Muscle of back (tissue), 11 donors: ENCODE measurements around the gene NME9. TPM values are rescaled to one million over a fixed set of nuclear protein-coding genes. Genes with fewer than 3 reads are reported as not detected.

Experiments
- DNase-seq, 3 donors: peaks; one replicate each; pipeline versions ENCODE4 v3.0.0 to v3.0.0-alpha.2; 2013
- polyA plus RNA-seq, 10 donors: library from polyadenylated mRNA; unstranded; fragments of 120-200 nt; gene quantifications; one replicate each; pipeline ENCODE4 v1.2.1, GENCODE V29; 2013; ENCODE audit not compliant: insufficient read length in 10 of 10

NME9 gene
- polyA plus RNA-seq, 10 donors: 0.28 to 1.2 (median 0.67) TPM

DNA sequence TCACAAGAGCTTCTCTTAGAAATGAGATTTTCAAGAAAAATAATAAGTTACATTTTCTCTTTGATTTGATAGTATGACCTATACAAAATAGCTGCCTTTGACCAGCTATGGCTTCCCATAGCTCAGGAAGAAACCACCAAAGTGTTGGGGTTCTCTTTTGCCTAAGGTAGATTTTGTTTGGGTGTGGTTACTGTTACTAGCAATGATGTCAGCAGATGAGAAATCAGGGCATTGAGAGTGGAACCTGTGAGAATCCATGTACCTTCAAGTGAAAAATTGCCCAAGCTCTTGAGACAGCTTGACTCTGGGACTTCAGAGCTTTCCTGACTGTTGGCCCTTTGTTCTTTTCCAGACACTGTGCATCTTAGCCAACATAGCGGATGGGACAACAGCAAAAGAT, 45.6 kb downstream of the NME9 start:
- no peak for DNase-seq

DNA sequence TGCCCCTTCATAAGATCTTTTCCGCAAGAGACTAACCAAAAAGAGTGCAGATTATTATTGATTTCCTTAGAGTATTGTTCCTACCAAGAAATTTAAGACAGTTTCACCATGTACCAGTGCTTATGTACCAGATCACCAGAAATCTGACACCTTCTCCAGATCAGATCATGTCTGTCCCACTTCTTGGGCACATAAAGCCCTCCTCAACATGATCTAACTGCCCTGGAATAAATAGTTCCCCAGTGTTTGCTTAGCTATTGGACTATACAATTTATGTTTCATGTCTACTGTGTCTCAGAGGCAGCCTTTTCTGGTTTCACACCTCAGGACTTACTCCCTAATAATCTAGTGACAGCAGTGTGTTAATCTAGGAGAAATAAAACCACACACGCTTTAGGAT, 46.8 kb downstream of the NME9 start:
- DNase-seq: no peak

DNA sequence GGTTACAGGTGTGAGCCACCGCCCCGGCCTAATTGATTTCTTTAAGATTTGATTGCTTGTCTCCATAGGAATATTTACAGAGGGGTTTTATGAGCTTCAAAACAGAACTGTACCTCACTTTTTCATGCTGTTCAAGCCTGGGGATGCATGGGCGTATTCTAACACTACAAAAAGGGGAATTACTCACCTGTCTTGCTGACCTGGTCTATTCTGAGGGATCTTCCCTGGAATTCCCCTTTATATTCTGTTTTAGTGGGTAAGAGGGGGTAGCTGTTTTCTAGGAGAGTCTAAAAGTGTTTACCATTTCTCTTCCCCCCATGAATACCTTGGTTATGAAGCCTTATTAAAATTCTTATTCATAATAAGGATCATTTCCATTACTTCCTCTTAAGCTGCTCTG, 48.1 kb downstream of the NME9 start:
- DNase-seq: no peak

DNA sequence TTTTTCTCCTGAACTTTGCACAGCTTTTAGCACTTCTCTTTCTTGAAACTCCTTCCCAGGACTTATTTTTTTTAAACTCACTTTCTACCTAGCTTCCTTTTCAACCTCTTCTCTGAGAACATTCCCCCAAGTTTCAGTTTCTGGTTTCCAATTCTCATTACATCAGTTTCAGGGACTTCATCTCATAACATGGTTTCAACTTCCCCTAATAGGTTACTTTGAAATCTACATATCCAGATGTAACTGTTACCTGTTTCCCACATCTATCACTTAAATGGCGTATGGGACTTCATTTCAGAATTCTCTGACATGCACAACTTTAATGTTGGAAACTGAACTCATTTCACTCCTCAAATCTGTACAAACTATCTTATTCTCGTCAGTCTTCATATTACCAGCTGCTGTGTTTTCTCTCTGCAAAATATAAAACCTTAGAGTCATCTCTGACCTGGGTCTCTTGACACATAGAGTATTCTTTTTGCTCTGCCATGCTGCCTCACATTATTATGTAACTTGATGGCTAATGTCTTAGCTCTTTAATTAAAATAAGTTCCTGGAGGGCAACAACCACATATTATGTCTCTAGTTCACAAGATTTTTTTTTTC, 58.4 kb downstream of the NME9 start:
- no peak for DNase-seq

DNA sequence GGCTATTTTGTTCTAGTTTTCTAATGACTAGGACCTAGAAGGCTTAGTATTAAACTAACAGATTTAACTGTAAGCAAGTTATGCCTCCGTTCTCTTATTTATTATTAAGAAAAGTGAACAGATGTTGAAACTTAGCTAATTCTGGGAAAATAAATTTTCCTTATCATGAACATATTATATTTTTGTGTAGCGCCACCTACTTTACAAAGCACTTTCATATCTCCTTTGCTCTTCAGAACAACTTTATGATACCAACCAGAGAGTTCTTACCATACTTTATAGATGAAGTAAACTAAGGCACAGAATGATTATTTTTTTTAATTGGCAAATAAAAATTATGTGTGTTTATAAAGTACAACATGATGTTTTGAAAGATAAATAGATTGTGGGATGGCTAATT, 59.4 kb downstream of the NME9 start:
- DNase-seq: no peak

DNA sequence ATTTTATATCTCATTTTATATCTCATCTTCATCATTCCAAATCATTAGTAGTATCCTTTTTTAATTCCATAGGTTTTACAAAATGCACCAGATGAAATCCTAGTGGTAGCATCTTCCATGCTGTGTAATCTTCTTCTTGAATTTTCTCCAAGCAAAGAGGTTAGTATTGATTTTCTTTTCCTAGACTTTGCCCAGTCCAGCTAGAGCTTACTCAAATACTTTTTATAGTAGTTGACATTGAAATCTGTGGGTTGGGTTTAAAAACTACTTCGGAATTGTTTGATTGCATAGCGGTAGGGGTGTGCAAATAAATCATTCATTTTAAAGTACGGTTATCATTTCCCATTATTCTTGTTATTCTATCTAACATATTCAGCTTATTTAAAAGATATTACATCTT, 62.6 kb downstream of the NME9 start:
- no peak for DNase-seq

DNA sequence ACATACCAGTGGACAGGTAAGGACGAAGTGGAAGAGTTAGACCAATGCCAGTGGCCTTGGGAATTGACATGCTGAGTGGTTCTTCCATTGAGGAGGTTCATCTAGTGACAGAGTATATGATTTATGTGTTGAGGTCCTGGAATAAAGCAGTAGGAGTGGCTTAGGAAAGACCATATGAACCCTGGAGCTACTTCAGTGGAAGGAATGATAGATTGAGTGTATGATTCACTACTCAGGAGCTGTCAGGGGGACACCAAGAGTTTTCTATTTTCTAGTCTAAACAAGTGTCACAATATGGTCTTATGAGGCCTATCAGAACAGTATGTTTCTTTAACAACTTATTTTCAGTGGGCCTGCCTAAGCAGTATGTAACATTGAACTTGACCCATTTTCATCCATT, 63.9 kb downstream of the NME9 start:
- DNase-seq: no peak

DNA sequence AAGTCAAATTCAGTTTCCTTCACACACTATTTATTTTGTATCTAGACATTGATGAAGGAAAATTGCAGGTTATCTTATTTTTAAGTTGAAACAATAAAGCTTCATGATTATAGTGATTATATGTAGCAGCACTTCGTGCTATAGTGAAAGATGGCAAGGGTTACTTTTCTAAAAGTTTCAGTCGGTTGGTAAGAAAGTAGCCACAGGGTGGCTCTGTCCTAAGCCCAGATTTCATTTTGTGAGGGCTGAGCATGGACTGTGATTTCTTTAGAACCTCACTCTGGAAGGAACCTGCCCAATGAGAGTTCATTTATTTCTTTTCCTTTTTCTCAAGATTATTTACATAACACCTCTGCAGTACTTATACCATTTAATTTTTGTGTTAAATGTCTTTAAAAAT, 66.5 kb downstream of the NME9 start:
- DNase-seq: no peak

DNA sequence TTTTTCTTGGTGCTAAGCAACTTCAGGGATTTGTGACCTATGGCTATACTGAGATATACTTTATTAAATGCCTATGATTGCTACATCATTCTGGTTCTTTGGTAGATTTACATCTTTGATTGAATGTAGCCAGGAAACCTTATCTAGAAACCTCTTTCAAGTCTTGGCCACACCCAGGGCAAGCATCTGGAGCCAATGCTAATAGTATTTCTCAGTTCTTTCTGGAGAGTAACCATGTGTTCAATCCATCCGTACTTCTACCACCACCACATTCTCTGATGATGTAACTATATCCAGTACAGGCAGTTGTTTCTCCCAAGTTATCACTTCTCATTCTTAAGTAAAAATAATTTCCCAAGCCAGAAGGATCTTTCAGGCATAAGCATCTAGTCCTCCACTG, 69.0 kb downstream of the NME9 start:
- no peak for DNase-seq

DNA sequence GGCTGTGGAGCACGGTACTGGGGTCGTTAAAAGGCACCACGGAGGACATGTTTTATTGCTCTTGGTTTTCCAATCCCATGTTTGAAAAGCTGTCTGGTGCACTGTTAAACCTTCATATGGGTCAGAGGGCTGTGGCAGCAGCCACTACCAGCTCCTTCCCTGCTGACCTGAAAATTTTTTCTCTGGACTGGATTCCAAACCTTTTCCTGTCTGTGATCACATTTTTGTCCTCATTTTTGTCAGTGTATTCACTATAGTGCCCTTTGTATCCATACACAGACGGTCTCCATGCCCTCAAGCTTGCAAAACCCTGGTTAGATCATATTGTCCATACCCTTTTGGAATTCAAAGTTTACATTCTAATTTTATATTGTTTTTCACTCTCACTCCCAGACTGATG, 70.5 kb downstream of the NME9 start:
- DNase-seq: no peak

DNA sequence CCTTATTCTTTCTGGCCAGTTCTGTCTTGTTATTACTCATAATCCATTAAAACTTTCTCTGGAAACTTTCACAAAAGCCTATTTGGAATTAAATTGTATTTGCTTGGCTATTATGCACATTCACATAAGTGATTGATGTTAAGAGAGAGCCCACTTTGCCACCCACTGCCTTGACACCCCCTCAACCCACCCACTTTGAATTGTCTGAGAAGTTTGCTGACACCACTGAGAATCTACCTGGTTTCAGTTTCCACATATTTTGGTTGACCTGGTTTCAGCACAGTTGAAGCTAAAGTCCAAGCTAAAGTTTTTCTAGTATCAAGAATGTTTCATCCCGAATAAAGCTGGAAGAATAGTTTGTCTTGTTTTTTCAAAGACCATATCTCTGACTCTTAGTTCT, 71.7 kb downstream of the NME9 start:
- DNase-seq: no peak

DNA sequence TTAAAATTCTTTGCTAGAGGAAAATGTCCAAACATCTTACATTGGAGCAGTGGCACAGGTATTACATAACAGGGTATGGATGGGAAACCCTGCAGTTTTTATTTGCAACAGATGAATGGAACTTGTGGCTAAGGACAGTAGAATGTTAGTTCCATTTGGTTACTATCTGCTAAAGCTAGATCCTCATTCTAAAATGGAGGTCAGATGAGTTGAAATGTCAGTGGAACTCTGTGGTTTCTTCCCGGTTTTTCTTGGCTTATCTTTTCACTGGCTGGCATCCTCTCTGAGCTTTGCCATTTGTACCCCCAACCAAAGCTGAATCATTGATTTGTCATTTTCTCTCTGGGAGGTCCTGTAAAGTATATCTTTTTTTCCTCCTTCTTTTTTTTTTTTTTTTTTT, 73.6 kb downstream of the NME9 start:
- DNase-seq: no peak

DNA sequence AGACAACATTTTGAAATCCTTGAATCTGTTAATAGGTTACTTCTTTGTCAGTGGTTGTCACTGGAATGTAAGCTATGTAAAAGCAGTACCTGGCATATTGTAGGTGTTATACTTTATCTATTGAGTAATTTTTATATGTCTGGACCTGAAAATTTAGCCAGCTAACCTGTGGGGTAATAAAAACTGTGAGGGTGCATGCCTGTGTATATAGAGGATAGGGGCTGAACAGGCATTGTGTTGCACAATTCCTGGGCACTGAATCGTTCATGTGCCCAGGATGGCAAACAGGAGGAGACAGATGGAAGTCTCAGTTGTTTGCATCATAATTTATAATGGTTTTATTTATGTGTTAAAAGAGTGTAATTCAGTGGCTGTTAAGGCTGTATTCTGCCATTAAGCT, 75.4 kb downstream of the NME9 start:
- no peak for DNase-seq

DNA sequence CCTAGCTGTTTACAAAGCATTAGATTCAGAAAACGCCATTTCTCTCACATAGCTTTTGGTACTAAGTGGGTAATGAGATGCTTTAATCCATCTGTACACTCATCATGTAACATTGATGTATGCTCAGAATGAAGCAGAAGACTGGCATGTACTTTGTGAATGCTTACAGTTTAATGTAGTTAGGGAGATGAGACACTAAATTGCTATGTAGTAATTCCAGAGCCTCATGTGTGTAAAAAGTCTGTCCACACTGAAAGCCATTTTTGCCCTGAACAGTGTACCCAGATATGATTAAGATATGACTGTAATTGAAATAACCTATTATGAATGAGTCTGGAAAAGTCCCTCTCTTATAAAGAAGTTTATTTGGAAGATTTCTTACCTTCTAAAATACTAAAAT, 76.0 kb downstream of the NME9 start:
- DNase-seq: no peak

Other genes with a start within 250 kb of the NME9 start
- 10 to 100 TPM in 1 of 10 donors, 1 to 10 TPM in 9; 5.3 to 12.4 (median 6.9) TPM for gene DZIP1L, start 214.2 kb downstream of the NME9 start, polyA plus RNA-seq
- under 1 TPM in 3 of 10 donors, not detected in 7; 0.16 to 0.23 (median 0.22) TPM for gene A4GNT, start 197.5 kb downstream of the NME9 start, polyA plus RNA-seq
- 10 to 100 TPM in 6 of 10 donors, 1 to 10 TPM in 4; 8.1 to 12.1 (median 10.3) TPM for gene DBR1, start 154.9 kb downstream of the NME9 start, polyA plus RNA-seq
- gene ARMC8, start 142.6 kb downstream of the NME9 start, polyA plus RNA-seq: 10 to 100 TPM; 31.1 to 52.8 (median 38.8) TPM
- 10 to 100 TPM; 39.4 to 84.0 (median 65.2) TPM for gene MRAS, start 18.7 kb upstream of the NME9 start, polyA plus RNA-seq
- 10 to 100 TPM in 9 of 10 donors, 1 to 10 TPM in 1; 4.6 to 29.4 (median 15.1) TPM for gene ESYT3, start 104.8 kb upstream of the NME9 start, polyA plus RNA-seq